ENCODE measurements around the gene MLLT10.
"Not testable (repeated sequence)": the region's sequence is repeated elsewhere in the genome, so short reads cannot be mapped to it uniquely, and the experiment has no call there.

MLLT10 gene

DNA sequence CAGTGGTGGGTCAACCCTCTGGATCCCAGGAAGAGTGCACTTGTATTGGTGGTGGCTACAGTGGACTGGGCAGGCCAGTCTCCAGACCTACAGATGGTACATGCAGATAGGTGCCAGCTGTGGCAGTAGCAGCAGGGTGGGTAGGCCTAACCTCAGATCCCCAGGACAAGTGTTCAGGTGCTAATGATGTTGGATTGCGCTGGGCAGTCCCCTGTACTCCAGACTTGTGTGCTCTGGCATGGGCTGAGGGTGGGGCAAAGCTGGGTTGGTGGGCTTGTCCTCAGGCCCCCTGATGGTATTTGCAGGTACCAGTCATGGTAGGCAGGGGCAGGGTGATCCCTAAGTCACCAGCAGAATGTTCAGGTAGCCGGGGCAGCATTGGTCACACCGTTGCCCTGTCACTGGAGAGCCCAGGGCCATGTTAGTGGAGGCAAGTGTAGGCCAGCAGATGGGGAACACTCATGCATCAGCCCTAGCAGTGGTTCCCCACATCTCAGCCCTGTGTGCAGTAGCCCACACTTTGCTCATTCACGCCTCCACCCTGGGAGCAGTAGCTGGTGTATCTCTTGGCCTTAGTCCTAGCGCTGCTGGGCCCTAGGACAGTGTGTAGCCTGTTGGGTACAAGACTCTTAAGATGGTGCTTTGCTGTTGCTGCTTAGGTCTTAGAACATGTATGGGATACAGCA lies 171.3 kb downstream of the MLLT10 start:
- in situ Hi-C loops (cut with HindIII; ENCODE audit: low pct_ligation_motif_present, low pct_unique_long_range_greater_than_20kb, low sequenced_read_pairs): no loop called here
- no peak for DNase-seq

GRCh38 chr10:21705828-21706176 lies 171.8 kb downstream of the MLLT10 start:
- no peak for DNase-seq
- in situ Hi-C loops (cut with HindIII; ENCODE audit: low pct_ligation_motif_present, low pct_unique_long_range_greater_than_20kb, low sequenced_read_pairs): no loop called here

DNA sequence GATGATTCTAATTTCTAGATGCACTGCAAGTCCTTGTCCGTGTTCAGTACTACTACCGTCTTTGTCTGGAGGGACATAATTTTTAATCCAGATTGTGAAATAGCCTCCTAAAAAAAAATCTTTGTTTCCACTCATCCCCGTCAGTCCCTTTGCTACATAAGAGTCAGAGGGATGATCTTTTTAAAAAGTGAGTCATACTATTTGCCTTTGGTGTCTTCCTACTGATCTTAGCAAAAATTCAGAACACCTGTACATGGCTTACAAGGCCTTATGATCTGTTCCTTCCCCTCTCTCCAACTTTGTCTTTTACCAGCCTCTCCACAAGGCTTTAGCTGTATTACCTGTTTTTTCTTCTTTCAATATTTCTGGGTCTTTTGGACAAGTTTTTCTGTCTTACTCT lies 173.5 kb downstream of the MLLT10 start:
- in situ Hi-C loops (cut with HindIII; ENCODE audit: low pct_ligation_motif_present, low pct_unique_long_range_greater_than_20kb, low sequenced_read_pairs): no loop called here
- no peak for DNase-seq

DNA sequence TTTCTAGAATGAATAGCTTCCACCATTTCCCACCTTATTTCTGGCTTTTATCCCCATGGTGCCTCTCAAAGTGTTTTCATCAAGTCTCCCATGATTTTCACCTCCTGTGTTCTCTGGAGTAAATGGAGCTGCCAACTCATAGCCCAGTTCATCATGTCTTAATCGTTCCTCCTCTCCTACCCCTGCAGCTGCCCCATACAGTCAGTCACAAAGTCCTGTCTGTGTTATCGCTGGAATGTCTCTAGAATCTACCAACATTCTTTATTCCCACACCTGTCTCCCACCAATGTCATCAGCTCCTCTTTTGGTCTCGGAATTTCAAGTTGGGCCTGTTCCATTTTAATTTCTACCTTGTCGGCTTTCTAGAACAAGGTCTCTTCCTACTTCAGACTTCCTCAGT lies 178.9 kb downstream of the MLLT10 start:
- in situ Hi-C loops (cut with HindIII; ENCODE audit: low pct_ligation_motif_present, low pct_unique_long_range_greater_than_20kb, low sequenced_read_pairs): no loop called here
- DNase-seq: no peak

DNA sequence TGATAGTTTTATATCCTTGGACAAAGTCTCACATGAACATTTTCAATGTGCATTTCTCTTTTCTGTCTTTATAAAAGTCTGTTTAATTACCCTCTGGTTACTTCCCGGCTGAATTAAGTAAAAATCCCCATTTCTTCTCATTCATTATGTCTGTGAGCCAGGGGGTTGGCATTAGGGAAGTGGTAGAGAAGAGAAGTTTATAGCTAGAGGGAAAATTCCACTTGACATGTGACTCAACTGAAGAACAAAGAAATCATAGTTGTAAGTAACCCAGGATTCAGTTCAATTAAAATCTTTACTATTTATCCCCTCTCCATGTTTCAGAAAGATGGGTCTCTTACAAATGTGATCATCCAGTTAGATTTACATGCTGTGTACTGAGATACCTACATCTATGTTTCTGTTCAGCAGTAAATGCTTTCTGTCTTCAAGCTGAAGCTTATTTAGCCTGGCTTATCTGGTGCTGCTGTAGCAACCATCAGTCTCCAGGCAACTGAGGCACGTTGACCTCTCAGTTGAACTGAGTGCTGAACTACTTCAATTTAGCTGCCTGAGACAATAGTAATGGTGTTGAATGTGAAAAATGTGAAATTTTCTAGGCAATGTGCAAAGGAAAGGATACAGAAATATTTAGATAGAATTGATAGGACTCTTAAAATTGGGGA lies 181.6 kb downstream of the MLLT10 start:
- no peak for DNase-seq
- in situ Hi-C loops (cut with HindIII; ENCODE audit: low pct_ligation_motif_present, low pct_unique_long_range_greater_than_20kb, low sequenced_read_pairs): no loop called here

GRCh38 chr10:21717437-21718054 lies 183.5 kb downstream of the MLLT10 start:
- in situ Hi-C loops (cut with HindIII; ENCODE audit: low pct_ligation_motif_present, low pct_unique_long_range_greater_than_20kb, low sequenced_read_pairs); DNase-seq: not testable (repeated sequence)

GRCh38 chr10:21719502-21719901 lies 185.5 kb downstream of the MLLT10 start:
- in situ Hi-C loops (cut with HindIII; ENCODE audit: low pct_ligation_motif_present, low pct_unique_long_range_greater_than_20kb, low sequenced_read_pairs): no loop called here

DNA sequence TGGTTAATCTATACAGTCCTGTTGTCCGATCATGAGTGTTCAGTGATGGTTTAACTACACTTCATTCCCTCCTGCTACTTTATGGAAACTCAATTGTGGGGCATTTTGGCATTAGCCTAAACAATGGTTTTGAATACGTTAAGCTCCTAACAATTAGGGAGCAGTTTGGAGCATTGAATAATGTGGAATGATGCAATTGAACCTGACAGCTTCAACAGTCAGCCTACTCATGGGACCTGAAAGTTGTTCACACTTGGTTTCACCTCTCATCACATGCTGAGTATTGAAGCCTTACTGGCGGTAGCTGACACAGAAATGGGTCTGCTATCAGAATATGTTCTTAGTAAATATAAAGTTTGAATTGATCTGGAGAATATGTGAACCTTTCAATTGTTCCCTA lies 186.1 kb downstream of the MLLT10 start:
- in situ Hi-C loops (cut with HindIII; ENCODE audit: low pct_ligation_motif_present, low pct_unique_long_range_greater_than_20kb, low sequenced_read_pairs): no loop called here
- DNase-seq: peak; percentile 14

More at GRCh38 chr10:21719502-21719901, 185.5 kb downstream of the MLLT10 start:
- no peak for DNase-seq

DNA sequence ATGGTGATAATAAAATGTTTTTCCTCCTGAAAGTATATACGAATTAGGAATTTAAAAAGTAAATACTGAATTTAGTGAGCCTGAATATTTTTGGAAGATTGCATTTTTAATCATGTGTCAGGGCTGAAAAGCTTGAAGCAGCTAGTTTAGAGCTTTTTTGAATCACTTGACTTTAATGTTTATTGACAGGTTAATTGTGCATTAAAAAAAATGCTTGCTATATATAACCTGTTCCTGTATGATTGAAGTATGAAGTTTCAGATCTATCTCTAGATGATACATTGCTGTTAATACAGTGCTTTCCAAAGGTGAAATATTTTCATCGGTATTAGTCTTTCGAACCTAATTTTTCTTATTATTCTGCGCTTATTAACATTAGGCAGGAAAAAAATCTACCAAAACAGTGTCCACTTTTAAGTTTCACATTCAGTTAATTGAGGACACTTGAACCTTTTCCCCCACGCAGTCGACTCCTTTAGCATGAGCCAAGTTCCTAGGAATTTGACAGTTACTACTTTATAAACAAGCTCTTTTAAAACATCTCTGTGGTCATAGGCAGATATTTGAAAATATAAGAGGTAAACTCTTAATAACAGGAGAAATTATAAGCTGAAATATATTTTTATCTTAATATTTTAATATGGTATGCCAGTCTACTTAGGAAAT lies 187.1 kb downstream of the MLLT10 start:
- in situ Hi-C loops (cut with HindIII; ENCODE audit: low pct_ligation_motif_present, low pct_unique_long_range_greater_than_20kb, low sequenced_read_pairs): no loop called here
- DNase-seq: no peak

- in situ Hi-C loops (cut with HindIII; ENCODE audit: low pct_ligation_motif_present, low pct_unique_long_range_greater_than_20kb, low sequenced_read_pairs): no loop called here
- DNase-seq: no peak
Measured at GRCh38 chr10:21722209-21722608, 188.2 kb downstream of the MLLT10 start.

- in situ Hi-C loops (cut with HindIII; ENCODE audit: low pct_ligation_motif_present, low pct_unique_long_range_greater_than_20kb, low sequenced_read_pairs): no loop called here
- peak; percentile 12 for DNase-seq
Measured at GRCh38 chr10:21724020-21724589, 190.1 kb downstream of the MLLT10 start.

DNA sequence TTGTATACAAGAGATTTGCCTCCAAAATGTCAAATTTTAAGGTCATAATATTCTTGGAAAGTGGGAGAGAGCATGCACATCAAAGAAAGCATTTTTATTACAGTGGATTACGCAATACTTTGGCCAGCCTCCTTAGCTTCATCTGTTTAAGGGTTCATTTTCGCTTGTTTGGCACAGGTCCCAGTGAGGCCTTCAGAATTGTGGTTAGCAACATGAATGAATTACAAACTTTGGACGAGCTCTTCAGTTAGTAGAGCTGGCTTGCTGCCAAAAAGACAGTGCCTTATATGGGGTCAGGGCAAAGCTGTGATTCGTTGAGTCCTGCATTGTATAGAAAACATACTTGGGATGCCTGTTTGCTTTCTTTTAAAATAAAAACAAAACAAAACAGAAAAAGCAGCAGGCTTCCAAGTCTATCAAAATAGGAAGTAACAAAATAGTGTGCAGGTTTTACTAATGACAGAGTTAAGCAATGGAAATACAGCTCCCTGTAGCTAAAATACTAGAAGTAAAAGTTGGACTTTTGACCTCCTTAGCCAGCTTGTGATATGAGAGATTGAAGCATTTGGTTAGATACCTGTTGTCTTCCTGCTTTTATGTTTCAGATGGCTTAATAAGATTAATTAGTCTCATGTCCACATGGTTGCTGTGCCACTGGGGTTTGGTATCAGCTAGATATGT lies 190.8 kb downstream of the MLLT10 start:
- in situ Hi-C loops (cut with HindIII; ENCODE audit: low pct_ligation_motif_present, low pct_unique_long_range_greater_than_20kb, low sequenced_read_pairs): no loop called here

DNA sequence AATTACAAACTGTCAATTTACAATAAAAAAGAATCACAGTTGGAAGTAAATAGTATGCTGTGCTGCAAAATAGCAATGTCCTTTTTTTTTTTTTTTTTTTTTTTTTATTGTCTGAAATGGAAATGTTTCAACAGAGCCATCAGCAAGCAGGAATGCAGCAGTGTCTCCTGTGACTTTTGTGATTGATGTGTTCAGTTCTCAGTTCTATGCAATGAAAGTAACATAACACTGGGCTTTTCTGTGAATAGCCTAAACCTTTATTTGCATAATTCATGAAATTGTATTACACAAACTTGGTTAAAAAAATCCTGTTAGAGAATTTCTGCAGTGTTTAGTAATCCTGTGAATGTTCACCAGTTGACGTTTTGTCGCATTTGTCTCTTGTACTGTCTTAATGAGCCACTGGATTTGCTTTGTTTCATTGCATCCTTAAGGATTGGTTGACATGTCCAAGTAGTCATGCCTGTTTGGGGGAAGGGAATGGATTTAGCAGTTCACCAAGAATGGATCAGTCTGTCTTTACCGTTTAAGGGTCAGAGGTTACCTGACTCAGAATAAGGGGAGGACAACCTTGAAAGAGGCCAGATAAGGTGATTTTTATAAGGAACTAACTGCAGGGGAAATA lies 192.7 kb downstream of the MLLT10 start:
- in situ Hi-C loops (cut with HindIII; ENCODE audit: low pct_ligation_motif_present, low pct_unique_long_range_greater_than_20kb, low sequenced_read_pairs): no loop called here
- no peak for DNase-seq

More for the DNA sequence above, 190.8 kb downstream of the MLLT10 start:
- peak; percentile 97 for DNase-seq

DNA sequence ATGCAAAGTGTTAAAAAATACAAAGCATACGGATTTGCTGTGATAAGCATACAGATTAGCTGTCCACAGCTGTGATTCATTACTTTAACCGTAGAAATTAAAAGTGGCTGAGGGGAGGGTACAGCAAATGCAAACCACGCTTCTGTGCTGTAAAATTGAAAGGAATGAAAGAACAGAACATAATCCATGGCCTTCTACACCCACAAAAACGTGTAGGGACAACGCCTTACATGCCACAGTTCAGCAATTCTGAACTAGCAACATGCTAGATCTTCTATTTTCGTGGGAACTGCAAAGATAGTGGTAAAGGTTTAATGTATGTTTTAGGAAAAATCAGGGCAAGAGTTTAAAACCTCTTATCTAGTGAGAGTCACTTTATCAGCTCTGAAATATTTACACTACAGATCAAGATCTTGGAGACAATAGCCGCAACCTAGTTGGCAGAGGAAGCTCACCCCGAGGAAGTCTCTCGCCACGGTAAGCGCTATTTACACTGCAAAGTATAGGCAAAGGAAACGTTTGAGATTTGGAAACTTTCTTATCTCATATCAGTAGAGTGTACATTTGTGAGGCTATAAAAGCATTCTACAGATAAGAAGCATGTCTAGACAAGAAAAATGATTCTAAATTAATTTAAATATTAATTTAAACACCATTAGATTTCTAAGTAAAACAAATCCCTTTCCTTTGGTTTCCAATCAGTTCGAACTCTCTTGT lies 193.6 kb downstream of the MLLT10 start:
- no peak for DNase-seq
- in situ Hi-C loops (cut with HindIII; ENCODE audit: low pct_ligation_motif_present, low pct_unique_long_range_greater_than_20kb, low sequenced_read_pairs): no loop called here

- in situ Hi-C loops (cut with HindIII; ENCODE audit: low pct_ligation_motif_present, low pct_unique_long_range_greater_than_20kb, low sequenced_read_pairs): no loop called here
Measured at GRCh38 chr10:21728618-21729017, 194.6 kb downstream of the MLLT10 start.

DNA sequence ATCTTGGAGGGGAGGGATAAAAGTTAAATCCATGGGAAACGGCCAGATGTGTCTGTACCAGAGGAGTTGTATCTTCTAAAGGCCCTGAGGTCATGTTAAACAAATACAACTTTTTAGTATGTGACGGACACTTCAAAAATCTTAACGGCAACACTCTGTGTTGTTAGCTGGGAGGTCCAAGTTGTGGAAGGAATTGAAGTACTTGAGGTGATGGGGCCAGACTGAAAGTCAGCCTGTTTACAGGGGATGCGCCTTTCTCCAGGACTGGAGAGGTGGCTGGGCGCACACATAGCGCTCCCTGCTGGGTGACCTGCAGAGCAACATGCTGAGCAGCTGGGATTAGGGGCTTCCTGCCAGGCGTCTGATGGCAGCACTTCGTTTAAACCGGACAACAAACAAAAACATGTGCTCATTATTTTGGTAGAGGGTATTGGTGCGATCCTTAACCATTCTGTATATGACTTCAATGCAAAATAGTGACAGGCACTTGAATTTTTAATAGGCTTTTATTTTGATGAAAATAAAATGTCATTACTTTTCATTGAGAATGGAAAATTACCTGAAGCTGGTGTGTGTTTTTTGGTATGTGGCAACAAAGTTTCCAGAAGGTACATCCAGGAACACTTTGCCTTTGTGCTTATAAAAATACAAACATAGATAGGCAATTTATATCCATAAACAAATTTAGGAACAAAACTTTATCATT lies 198.2 kb downstream of the MLLT10 start:
- in situ Hi-C loops (cut with HindIII; ENCODE audit: low pct_ligation_motif_present, low pct_unique_long_range_greater_than_20kb, low sequenced_read_pairs): no loop called here

More at GRCh38 chr10:21728618-21729017, 194.6 kb downstream of the MLLT10 start:
- no peak for DNase-seq

GRCh38 chr10:21733710-21734109 lies 199.7 kb downstream of the MLLT10 start:
- in situ Hi-C loops (cut with HindIII; ENCODE audit: low pct_ligation_motif_present, low pct_unique_long_range_greater_than_20kb, low sequenced_read_pairs): no loop called here
- DNase-seq: no peak

More for the DNA sequence above, 198.2 kb downstream of the MLLT10 start:
- peak; percentile 56 for DNase-seq

All from ACHN (cell line).